GM12864 (cell line): ENCODE measurements around the gene GRID1.

Experiments used
- DNase-seq: peaks from one replicate; pipeline ENCODE4 v3.0.0-alpha.2; 2011; ENCODE audit warnings: low read depth
- H3K4me3 ChIP-seq: 2 replicates; pipeline ENCODE4 v1.5.1; 2011; ENCODE audit warnings: mild to moderate bottlenecking, low read depth, low read length, control low read depth
- TF ChIP-seq, protein P1 (sequence below): IDR thresholded peaks from 2 replicates; pipeline ENCODE4 v1.5.1; 2011; ENCODE audit warnings: low read depth, mild to moderate bottlenecking, moderate library complexity, low read length, control low read depth, inconsistent platforms; ENCODE audit errors: missing control alignments

The GRID1 gene

DNA sequence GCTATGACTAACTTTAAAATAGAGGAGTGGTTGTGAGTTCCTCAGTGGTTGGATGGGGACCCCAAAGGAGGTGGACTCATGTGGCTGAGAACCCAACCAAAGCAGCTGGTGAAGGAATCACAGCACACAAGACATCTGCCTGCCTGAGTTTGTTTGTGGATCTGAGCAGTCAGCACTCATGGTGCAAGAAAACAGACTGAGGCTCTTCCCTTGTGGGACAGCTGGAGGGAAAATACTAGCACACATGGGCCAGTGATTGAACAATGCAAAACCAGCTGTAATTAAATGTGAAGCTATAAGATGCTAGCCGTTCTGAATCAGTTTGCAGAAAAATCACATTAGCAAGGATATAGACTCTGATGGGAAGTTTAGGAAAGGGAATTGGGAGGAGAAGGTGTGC is 707.3 kb downstream of the GRID1 start:
- TF ChIP-seq, protein P1, sequence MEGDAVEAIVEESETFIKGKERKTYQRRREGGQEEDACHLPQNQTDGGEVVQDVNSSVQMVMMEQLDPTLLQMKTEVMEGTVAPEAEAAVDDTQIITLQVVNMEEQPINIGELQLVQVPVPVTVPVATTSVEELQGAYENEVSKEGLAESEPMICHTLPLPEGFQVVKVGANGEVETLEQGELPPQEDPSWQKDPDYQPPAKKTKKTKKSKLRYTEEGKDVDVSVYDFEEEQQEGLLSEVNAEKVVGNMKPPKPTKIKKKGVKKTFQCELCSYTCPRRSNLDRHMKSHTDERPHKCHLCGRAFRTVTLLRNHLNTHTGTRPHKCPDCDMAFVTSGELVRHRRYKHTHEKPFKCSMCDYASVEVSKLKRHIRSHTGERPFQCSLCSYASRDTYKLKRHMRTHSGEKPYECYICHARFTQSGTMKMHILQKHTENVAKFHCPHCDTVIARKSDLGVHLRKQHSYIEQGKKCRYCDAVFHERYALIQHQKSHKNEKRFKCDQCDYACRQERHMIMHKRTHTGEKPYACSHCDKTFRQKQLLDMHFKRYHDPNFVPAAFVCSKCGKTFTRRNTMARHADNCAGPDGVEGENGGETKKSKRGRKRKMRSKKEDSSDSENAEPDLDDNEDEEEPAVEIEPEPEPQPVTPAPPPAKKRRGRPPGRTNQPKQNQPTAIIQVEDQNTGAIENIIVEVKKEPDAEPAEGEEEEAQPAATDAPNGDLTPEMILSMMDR = no peak

DNA sequence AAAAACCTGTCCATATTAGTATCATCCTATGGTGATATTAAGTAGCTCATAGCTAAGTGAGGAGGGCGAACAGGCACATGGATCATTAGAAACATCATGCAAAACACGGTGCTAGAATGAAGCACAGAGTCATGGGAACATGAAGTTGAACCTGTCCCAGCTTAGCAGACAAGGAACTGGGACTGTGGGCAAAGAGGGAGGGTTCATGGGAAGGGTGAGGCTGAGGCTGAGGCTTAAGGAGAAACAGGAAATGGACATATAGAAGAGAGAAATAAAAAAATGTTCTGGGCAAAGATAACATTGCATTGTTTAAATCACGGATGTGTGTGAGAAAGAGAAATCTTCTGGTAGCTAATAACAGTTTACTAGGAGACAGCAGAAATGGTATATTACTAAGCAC is 708.1 kb downstream of the GRID1 start:
- TF ChIP-seq, protein P1 = no peak
- H3K4me3 ChIP-seq = no peak overlapping the region
- DNase-seq = no peak

More for the DNA sequence above, 707.3 kb downstream of the GRID1 start:
- no peak for DNase-seq
- H3K4me3 ChIP-seq = no peak overlapping the region

DNA sequence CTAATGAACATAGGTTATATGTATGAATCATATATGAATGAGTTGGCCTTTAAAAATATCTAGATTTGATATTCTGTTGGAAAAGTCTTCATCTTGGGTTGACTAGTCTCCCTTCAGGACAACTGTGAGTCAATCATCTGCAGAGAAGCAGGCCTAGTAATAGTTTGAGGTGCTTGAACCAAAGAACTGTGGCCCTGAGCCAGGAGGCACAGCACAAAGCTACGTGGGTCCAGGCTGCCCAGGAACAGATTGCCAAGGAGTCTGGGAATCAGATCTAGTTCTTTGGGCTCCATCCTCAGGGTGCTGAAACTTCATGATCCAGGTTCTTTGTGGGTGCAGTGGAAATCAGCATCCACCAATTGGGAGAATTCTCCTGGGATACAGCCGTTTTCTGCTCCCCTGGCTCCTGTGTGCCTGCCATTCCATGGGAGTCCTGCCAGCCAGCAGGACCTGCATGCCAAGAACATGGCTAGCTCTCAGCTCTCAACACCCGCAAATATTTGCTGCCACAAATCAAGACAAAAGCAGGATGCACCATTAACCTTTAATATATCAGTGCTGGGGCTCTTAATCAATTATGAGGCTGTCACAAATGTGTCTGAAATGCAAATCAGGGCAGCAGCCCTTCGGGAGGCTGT is 709.0 kb downstream of the GRID1 start:
- no peak overlapping the region for H3K4me3 ChIP-seq
- TF ChIP-seq, protein P1 = no peak
- DNase-seq = no peak

DNA sequence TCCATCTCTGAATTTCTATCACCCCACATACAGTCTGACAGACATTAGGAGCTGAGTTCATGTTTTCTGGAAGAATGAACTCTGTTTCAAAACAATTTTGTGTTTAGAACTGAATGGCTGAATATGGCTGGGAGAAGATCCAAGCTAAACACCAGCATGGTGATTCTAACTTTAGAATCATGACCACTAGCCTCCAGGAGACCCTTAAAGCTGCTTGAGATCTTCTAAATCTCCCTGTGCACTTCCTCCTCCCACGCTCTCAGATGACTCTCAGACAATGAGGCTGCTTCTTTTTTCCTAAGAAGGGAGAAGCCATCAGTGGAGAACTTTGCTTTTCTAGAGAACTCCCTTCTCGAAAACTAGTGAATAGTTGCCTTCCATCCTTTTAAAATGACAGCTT is 711.2 kb downstream of the GRID1 start:
- H3K4me3 ChIP-seq = no peak overlapping the region
- no peak for DNase-seq
- TF ChIP-seq, protein P1 = no peak

DNA sequence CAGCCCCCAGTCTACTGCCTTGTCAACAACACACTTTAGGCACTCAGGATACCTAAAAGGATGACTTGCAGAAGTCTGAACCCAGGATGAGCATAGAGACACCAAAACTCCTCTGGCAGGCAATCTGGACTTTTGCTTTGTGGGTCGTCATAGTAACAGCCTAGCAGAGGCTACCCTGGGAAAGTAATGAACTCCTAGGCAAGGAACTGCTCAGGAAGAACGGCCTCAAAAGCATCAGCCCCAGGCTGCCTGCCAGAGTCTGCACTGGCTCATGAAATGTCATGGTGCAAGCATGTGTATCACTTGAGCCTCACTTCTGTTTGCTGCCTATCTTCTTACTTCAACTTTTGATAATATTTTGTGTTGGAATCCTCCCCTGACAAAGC is 715.1 kb downstream of the GRID1 start:
- DNase-seq = no peak
- TF ChIP-seq, protein P1 = no peak
- no peak overlapping the region for H3K4me3 ChIP-seq

DNA sequence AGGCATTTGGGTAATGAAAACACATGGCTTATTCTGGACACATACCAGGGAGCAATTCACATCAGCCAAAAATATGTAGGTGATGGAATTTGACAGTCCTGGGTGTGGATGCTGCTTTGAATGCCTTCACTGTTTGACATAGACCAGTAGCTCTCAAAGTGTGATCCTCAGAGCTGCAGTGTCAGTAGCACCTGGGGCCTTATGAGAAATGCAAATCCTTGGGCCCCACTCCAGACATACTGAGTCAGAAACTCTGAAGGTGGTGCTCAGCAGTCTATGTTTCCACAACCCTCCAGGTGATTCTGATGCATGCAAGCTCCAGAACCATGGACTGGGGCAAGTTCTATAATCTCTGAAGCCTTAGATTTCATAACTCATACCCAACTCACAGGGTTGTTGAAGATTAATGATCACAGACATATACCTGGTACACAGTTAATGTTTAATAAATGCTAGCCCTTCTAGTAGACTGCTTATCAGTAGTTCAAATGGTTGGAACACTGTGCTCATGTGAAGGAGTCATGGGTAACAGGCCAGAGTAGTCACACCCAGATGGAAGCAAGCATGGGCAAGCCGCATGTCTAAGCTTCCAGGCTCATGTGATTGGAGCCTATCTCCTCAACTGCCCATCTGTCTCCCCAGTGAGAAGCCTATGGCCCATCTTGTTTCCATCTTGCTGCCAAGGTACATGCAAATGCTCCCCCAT is 715.7 kb downstream of the GRID1 start:
- no peak overlapping the region for H3K4me3 ChIP-seq
- TF ChIP-seq, protein P1 = no peak
- DNase-seq = no peak

DNA sequence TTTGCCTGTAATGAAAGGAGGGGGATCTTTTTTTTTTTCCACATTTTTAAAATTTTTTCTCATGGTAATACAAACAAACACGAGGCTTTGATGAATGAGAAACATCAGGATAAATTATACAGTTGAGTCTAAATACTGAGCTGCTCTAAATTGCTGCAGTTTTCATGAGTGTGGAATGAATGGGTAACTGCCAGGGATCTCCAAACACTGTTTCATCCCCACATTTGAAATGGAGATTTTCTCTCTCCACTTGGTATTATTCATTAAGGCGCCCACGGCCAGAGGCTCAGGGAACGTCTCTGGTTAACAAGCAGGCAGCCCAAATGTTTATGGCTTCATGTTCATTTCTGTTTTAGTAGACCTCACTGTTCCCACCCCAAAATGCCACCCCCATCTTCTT is 717.1 kb downstream of the GRID1 start:
- DNase-seq = no peak
- TF ChIP-seq, protein P1 = no peak
- H3K4me3 ChIP-seq = no peak overlapping the region
